DMS53 treated with DMSO at 0.1 percent for 48 hours (cell line): ENCODE results near the gene PIP5K1B.
"Not testable (repeated sequence)": the region's sequence is repeated elsewhere in the genome, so short reads cannot be mapped to it uniquely, and the experiment has no call there.

Experiments used
- DNase-seq: peaks from one replicate; lab custom pipeline; 2025; ENCODE audit not compliant: unreplicated experiment; lab: John Stamatoyannopoulos, UW

Gene PIP5K1B

DNA sequence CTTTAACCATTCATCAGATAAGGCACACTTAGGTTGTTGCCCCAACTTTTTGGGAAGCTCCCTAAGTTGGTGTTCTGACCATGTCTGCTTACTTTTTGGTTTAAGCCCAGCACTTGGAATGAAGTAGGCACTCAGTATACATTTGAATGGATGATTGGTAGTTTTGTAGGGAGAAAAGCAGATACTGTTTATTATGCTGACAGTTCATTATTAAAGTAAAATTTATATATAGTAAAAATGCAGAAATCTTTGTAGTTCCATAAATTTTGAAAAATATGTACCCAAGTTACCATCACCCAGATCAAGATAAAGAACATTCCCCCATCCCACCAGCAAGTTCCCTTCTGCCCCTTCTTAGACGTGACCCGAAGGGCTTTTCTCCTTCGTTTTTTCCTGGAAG, 273.5 kb downstream of the PIP5K1B start:
- no peak for DNase-seq

- no peak for DNase-seq
Observed at GRCh38 chr9:68979538-68980314, 274.7 kb downstream of the PIP5K1B start.

- DNase-seq = no peak
Observed at GRCh38 chr9:68980341-68980914, 275.4 kb downstream of the PIP5K1B start.

DNA sequence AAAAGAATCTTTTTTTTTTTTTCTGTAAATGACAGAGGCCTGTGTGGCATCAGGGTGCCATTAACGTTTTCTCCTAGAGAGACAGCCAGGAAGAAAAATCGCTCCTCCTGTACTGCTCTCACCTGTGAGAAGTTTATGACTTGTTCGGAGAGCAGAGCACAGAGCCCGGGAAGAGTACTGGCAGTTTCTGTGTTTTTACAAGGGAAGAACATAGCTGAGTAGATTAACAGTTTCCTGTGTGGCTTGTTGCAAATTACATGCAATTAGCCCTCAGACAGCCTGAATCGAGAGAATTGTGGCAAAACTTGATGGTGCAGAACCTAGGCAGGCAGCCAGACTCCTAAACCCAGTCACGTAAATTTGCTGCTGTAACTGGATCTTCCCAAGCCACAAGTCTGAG, 276.7 kb downstream of the PIP5K1B start:
- no peak for DNase-seq

GRCh38 chr9:68983008-68983411, 278.0 kb downstream of the PIP5K1B start:
- no peak for DNase-seq

DNA sequence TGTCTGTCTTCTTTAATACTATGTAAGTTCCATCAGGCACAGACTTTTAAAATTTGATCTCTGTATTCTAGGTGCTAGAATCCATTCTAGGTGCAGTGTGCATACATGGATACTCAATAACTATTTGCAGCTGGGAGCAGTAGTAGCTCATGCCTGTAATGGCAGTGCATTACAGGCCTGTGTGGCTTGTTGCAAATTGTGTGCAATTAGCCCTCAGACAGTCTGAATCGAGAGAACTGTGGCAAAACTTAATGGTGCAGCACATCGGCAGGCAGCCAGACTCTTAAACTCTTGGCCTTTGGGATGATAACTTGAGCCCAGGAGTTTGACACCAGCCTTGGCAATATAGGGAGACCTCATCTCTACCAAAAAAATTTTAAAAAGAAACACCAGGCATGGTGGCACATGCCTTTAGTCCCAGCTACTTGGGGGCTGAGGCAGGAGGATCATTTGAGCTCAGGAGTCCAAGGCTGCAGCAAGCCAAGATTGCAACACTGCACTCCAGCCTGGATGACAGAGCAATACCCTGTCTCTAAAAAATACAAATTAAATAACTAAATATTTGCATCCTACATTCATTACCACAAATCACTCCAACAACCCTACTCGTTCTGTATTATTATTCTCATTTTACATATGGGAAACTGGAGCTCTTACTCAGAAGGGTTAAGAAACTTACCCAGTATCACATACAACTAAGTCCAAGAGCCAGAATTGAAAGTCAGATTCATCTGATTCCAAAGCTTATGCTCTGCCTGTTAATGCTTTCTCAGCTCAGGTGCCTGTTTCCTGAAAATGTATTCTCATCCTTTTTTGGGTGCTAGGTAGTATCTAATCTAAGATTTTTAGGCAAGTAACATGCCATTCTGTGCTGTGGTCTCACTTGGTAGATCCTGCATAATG, 278.7 kb downstream of the PIP5K1B start:
- no peak for DNase-seq

GRCh38 chr9:68986949-68987348, 281.9 kb downstream of the PIP5K1B start:
- DNase-seq = not testable (repeated sequence)

- no peak for DNase-seq
Observed at GRCh38 chr9:68991457-68991856, 286.4 kb downstream of the PIP5K1B start.

- DNase-seq = no peak
Observed at GRCh38 chr9:68995776-68996175, 290.7 kb downstream of the PIP5K1B start.

DNA sequence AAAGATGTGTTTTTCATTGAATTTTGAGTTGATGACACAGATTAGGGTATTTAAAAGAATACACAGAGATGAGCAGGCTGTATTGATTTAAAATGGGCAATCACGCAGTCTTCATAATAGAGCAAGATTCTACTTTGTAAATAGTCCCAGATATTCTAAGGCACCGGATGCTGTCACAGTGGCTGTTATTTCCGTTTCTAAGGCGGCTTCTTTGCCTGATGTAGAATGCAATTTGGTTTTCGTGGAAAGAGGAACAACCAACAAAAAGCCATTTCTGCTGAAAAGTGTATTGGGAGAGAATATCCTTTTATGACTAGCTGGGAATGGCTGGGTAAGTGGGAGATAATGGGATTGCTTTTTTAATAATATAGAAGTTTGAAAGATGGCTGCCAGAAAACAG, 291.4 kb downstream of the PIP5K1B start:
- DNase-seq = no peak

GRCh38 chr9:68997666-68998065, 292.6 kb downstream of the PIP5K1B start:
- no peak for DNase-seq

DNA sequence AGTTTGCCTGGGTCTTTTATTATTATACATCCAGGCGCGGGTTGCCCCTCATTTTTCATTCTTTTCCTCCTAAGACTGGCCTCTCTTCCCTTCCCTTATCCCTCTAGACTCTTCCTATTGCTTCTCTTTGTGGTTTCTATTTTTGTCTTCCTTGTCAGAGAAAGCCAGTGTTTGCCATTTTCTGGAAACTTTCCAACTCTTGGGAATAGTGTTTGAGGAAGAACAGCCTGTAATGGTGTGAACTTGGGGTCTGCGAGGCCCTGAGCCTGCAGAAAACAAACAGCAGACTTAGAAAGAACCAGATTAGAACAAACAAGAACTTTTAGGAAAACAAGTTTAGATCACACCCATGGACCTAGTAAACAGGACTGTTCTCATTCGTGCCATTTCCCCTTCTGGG, 293.3 kb downstream of the PIP5K1B start:
- DNase-seq = no peak

DNA sequence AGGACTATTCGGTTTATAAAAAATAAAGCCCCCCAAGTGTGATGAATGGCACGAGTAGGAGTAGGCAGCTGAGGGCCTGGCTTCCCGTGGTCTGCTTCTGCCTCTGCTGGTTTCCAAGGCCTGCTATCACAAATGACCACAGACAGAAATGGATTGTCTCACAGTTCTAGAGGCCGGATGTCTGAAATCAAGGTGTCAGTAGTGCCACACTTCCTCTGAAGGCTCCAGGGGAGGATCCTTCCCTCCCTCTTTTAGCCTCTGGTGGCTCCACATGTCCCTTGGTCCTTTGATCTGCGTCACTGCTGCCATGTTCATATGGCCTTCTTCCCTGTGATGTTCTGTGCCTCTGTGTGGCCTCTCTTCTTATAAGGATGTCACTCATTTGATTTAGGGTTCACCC, 293.8 kb downstream of the PIP5K1B start:
- no peak for DNase-seq

DNA sequence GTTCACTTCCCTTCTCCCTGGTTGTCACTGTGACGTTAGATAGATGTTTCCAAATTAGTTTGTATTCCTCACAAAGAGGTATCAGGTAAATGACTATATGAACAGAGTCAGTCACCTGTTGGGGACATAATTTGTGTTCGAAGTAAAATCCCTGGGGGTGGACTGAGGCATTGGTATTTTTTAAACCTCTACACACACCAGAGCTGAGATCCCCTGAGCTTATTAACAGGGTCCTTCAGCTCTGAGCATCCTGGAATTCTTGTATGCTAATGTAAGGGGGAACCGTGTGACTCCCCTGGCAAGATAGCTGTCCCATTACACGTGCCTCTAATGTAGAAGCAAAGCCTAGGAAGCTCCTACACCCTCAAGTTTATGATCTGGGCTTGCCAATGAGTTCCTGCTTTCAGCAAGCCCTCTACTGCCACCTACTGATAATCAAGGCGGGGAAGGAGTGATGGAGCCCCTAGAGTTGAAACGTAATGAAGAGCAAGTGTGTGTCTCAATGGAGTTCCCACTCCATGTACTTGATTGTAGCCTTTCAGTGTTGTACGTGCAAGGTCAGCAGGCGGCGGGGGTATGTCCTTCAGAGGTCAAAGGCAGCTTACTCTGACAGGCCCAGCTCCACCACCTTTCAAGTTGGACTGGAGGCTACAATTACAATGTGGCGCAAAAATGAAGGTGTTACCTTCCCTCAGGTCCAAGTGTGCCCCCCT, 294.5 kb downstream of the PIP5K1B start:
- peak; percentile 42 for DNase-seq

- no peak for DNase-seq
Observed at GRCh38 chr9:69001921-69002320, 296.9 kb downstream of the PIP5K1B start.

DNA sequence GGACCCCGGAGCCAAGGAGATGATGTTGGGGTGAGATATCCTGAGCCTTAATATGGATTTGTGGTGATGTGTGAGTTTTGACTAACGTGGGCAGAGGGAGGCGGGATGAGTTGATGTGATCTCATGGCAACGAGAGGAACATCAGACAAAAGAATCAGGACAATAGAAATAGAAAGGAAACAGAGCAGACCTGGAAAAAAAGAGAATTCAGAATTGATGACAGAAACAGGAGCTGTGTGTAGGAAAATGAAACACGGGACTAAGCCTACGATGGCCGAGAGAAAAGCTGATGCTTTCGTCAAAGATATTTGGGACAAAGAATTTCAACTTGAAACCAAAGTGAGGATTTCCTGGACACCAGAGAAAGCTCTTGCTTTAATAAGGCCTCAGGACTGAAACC, 298.0 kb downstream of the PIP5K1B start:
- no peak for DNase-seq

GRCh38 chr9:69004836-69005235, 299.8 kb downstream of the PIP5K1B start:
- DNase-seq = no peak

GRCh38 chr9:69009708-69010107, 304.7 kb downstream of the PIP5K1B start:
- no peak for DNase-seq

DNA sequence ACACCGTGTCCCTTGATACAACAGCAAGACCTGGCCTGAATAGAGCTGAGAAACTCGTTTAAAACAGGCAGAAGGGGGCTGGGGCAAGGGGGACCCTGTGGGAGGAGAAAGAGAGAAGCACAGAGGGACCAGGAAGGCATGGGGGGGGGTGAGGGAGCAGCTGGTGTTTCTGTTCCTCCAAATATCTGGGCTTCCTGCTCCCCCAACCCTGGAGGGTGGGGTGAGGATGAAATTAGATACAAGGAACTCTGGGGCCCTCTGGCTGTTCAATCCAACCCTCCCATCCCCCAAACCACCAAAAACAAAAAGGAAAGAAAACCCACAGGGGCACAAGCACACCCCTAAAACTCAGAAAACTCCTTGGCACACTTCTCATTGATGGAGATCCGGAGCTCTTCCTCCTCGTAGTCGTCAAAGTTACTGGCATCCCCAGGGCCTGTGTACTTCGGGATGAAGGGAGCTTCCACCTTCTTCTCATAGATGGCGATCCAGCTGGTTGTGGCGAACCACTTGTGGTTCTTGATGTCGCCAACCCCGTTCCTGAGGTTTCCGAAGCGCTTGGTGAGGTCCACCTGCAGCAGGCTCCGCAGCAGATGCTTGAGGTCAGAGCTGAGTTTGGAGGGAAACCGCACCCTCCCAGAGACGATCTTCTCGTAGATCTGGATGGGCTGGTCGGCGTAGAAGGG, 307.8 kb downstream of the PIP5K1B start:
- DNase-seq = no peak

DNA sequence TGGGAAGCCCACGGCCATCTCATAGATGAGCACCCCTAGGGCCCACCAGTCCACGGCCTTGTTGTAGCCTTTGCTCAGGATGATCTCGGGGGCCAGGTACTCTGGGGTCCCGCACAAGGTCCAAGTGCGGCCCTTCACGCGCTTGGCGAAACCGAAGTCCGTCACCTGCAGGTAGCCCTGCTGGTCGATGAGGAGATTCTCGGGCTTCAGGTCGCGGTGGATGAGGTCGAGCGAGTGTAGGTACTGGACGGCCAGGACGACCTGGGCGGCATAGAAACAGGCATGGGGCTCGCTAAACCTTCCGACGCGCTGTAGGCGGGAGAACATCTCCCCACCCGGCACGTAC, 308.3 kb downstream of the PIP5K1B start:
- no peak for DNase-seq

DNA sequence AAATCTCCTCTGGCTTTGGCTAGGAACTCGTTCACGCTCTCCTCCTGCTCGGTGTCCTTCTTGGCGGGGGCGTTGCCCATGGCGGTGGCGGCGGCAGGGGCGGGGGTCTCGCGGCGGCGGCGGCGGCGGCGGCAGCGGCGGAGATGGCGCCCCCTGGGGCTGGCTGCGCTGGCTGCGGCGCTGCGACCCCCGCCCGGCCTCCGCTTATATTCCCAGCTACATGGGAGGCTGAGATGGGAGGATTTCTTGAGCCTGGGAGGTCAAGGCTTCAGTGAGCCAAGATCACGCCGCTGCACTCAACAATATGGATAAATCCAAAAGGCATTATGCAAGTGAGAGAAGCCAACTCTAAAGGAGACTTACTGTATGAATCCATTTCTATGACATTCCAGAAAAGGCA, 309.0 kb downstream of the PIP5K1B start, which contains the start of gene PRKACG:
TSS of gene PRKACG (minus strand) at position 101 of the 400 bp plus-strand sequence. CDS start at position 80, 21 bp downstream.
- no peak for DNase-seq
